WTC11 (cell line): Measurements from ENCODE around the gene MARCHF10. TPM values are rescaled to one million over a fixed set of nuclear protein-coding genes. Genes with fewer than 3 reads are reported as not detected.

Experiments
- ATAC-seq: fragments of 200-7000 bp; cut with Tn5 transposase; 2 replicates; pipeline ENCODE4 v1.10.0; 2021; ENCODE audit warnings: mild to moderate bottlenecking, moderate library complexity
- CTCF ChIA-PET: fragments of 300-600 bp; sonication (Branson Sonifier 250); formaldehyde crosslinking; loops from one replicate; lab custom pipeline; 2021; ENCODE audit warnings: antibody characterized with exemption; lab: Charles Lee
- POLR2A ChIA-PET: fragments of 350-600 bp; sonication (Branson Sonifier 250); formaldehyde crosslinking; loops from one replicate; lab custom pipeline; 2021; ENCODE audit warnings: antibody characterized with exemption; lab: Charles Lee
- DNase-seq: peaks from one replicate; pipeline ENCODE4 v3.0.0; 2021; ENCODE audit warnings: low spot score
- H3K27ac Mint-ChIP-seq: 2 replicates; pipeline ENCODE4 v1.8.0; 2021; ENCODE audit warnings: mixed read lengths
- H3K27me3 Mint-ChIP-seq: 2 replicates; pipeline ENCODE4 v1.8.0; 2021; ENCODE audit warnings: low read depth, mild to moderate bottlenecking, moderate library complexity, mixed read lengths
- H3K36me3 Mint-ChIP-seq: 2 replicates; pipeline ENCODE4 v1.8.0; 2021; ENCODE audit warnings: mixed read lengths
- H3K4me1 Mint-ChIP-seq: 2 replicates; pipeline ENCODE4 v1.8.0; 2022; ENCODE audit warnings: mixed read lengths
- H3K4me3 Mint-ChIP-seq: 2 replicates; pipeline ENCODE4 v1.8.0; 2021; ENCODE audit warnings: mild to moderate bottlenecking, moderate library complexity, mixed read lengths
- H3K9me3 Mint-ChIP-seq: 2 replicates; pipeline ENCODE4 v1.8.0; 2021; ENCODE audit warnings: mixed read lengths
- ARID4B ChIP-seq: sonication (generic); formaldehyde crosslinking; IDR thresholded peaks from 2 replicates; pipeline ENCODE4 v1.8.0; 2023; ENCODE audit warnings: missing genetic modification reagents, mild to moderate bottlenecking, borderline replicate concordance
- ATF1 ChIP-seq: sonication (generic); formaldehyde crosslinking; IDR thresholded peaks from 2 replicates; pipeline ENCODE4 v1.8.1; 2023; ENCODE audit warnings: mild to moderate bottlenecking, moderate library complexity, missing genetic modification reagents
- CREB1 ChIP-seq: sonication (generic); formaldehyde crosslinking; IDR thresholded peaks from 2 replicates; pipeline ENCODE4 v1.8.0; 2023; ENCODE audit warnings: mild to moderate bottlenecking, missing genetic modification reagents
- IRF1 ChIP-seq: sonication (generic); formaldehyde crosslinking; IDR thresholded peaks from 2 replicates; pipeline ENCODE4 v1.8.0; 2023; ENCODE audit warnings: missing genetic modification reagents
- MYBL2 ChIP-seq: sonication (generic); formaldehyde crosslinking; IDR thresholded peaks from 2 replicates; pipeline ENCODE4 v1.8.1; 2023; ENCODE audit warnings: mild to moderate bottlenecking, moderate library complexity, missing genetic modification reagents
- NR2C2 ChIP-seq: sonication (generic); formaldehyde crosslinking; IDR thresholded peaks from 2 replicates; pipeline ENCODE4 v1.8.0; 2022; ENCODE audit warnings: mild to moderate bottlenecking, missing genetic modification reagents
- PRRX2 ChIP-seq: fragments of 250-450 bp; sonication (Bioruptor Pico); IDR thresholded peaks from 2 replicates; pipeline ENCODE4 v1.8.0; 2021; ENCODE audit warnings: mild to moderate bottlenecking
- RORB ChIP-seq: fragments of 250-450 bp; sonication (Bioruptor Pico); IDR thresholded peaks from 2 replicates; pipeline ENCODE4 v1.9.0; 2021; ENCODE audit warnings: mild to moderate bottlenecking
- SMAD4 ChIP-seq: sonication (generic); formaldehyde crosslinking; IDR thresholded peaks from 2 replicates; pipeline ENCODE4 v1.8.0; 2022; ENCODE audit warnings: mild to moderate bottlenecking, missing genetic modification reagents
- SP1 ChIP-seq: sonication (generic); formaldehyde crosslinking; conservative IDR thresholded peaks from 2 replicates; pipeline ENCODE4 v1.8.1; 2022; ENCODE audit warnings: missing genetic modification reagents
- ZBTB21 ChIP-seq: sonication (generic); formaldehyde crosslinking; IDR thresholded peaks from 2 replicates; pipeline ENCODE4 v1.8.1; 2023; ENCODE audit warnings: mild to moderate bottlenecking, missing genetic modification reagents, borderline replicate concordance
- ZNF263 ChIP-seq: sonication (generic); formaldehyde crosslinking; IDR thresholded peaks from 2 replicates; pipeline ENCODE4 v1.8.1; 2022; ENCODE audit warnings: low read depth, mild to moderate bottlenecking, moderate library complexity, missing genetic modification reagents
- total RNA-seq: library from RNA; stranded (reverse); gene quantifications from 3 replicates; pipeline ENCODE4 v1.2.3, GENCODE V29; 2021
- TF ChIP-seq, protein P1 (sequence below): sonication (generic); formaldehyde crosslinking; IDR thresholded peaks from 2 replicates; pipeline ENCODE4 v1.8.0; 2022; ENCODE audit warnings: mild to moderate bottlenecking, missing genetic modification reagents
- TF ChIP-seq, protein P2 (sequence below): sonication (generic); formaldehyde crosslinking; IDR thresholded peaks from 2 replicates; pipeline ENCODE4 v1.8.0; 2022; ENCODE audit warnings: mild to moderate bottlenecking, missing genetic modification reagents
- TF ChIP-seq, protein P3 (sequence below): fragments of 250-450 bp; sonication (Bioruptor Pico); IDR thresholded peaks from 2 replicates; pipeline ENCODE4 v1.9.0; 2021; ENCODE audit warnings: mild to moderate bottlenecking
- TF ChIP-seq, protein P4 (sequence below): fragments of 200-600 bp; IDR thresholded peaks from 2 replicates; pipeline ENCODE4 v1.8.0; 2022; ENCODE audit warnings: antibody characterized with exemption
- TF ChIP-seq, protein P5 (sequence below): sonication (generic); formaldehyde crosslinking; IDR thresholded peaks from 2 replicates; pipeline ENCODE4 v1.8.1; 2022; ENCODE audit warnings: missing genetic modification reagents, borderline replicate concordance
- TF ChIP-seq, protein P6 (sequence below): sonication (generic); formaldehyde crosslinking; IDR thresholded peaks from 2 replicates; pipeline ENCODE4 v1.8.1; 2022; ENCODE audit warnings: low read depth, missing genetic modification reagents, borderline replicate concordance

The MARCHF10 gene
- total RNA-seq, 1 experiment from 2014 or later = 1.0 TPM

GRCh38 chr17:62840871-62841270 is 32.8 kb upstream of the MARCHF10 start:
- H3K4me3 Mint-ChIP-seq = no peak overlapping the region
- H3K27me3 Mint-ChIP-seq = no peaks in the 10 kb centered on the region
- ATAC-seq (no peak), DNase-seq (no peak)
- no peak for TF ChIP-seq ATF1 (CRISPR knock-in tag)
- TF ChIP-seq, protein P1, sequence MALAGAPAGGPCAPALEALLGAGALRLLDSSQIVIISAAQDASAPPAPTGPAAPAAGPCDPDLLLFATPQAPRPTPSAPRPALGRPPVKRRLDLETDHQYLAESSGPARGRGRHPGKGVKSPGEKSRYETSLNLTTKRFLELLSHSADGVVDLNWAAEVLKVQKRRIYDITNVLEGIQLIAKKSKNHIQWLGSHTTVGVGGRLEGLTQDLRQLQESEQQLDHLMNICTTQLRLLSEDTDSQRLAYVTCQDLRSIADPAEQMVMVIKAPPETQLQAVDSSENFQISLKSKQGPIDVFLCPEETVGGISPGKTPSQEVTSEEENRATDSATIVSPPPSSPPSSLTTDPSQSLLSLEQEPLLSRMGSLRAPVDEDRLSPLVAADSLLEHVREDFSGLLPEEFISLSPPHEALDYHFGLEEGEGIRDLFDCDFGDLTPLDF = no peak
- no peak for TF ChIP-seq NR2C2 (CRISPR knock-in tag)
- no peak for TF ChIP-seq IRF1 (CRISPR knock-in tag)
- TF ChIP-seq ARID4B (CRISPR knock-in tag) = no peak
- TF ChIP-seq, protein P2, sequence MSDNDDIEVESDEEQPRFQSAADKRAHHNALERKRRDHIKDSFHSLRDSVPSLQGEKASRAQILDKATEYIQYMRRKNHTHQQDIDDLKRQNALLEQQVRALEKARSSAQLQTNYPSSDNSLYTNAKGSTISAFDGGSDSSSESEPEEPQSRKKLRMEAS (CRISPR knock-in tag) = no peak
- no peak for TF ChIP-seq SMAD4 (CRISPR knock-in tag)
- no peak for TF ChIP-seq ZBTB21
- no peak for TF ChIP-seq SP1 (CRISPR knock-in tag)
- no peak for TF ChIP-seq CREB1 (CRISPR knock-in tag)
- TF ChIP-seq, protein P3, sequence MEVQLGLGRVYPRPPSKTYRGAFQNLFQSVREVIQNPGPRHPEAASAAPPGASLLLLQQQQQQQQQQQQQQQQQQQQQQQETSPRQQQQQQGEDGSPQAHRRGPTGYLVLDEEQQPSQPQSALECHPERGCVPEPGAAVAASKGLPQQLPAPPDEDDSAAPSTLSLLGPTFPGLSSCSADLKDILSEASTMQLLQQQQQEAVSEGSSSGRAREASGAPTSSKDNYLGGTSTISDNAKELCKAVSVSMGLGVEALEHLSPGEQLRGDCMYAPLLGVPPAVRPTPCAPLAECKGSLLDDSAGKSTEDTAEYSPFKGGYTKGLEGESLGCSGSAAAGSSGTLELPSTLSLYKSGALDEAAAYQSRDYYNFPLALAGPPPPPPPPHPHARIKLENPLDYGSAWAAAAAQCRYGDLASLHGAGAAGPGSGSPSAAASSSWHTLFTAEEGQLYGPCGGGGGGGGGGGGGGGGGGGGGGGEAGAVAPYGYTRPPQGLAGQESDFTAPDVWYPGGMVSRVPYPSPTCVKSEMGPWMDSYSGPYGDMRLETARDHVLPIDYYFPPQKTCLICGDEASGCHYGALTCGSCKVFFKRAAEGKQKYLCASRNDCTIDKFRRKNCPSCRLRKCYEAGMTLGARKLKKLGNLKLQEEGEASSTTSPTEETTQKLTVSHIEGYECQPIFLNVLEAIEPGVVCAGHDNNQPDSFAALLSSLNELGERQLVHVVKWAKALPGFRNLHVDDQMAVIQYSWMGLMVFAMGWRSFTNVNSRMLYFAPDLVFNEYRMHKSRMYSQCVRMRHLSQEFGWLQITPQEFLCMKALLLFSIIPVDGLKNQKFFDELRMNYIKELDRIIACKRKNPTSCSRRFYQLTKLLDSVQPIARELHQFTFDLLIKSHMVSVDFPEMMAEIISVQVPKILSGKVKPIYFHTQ = no peak
- TF ChIP-seq, protein P4, sequence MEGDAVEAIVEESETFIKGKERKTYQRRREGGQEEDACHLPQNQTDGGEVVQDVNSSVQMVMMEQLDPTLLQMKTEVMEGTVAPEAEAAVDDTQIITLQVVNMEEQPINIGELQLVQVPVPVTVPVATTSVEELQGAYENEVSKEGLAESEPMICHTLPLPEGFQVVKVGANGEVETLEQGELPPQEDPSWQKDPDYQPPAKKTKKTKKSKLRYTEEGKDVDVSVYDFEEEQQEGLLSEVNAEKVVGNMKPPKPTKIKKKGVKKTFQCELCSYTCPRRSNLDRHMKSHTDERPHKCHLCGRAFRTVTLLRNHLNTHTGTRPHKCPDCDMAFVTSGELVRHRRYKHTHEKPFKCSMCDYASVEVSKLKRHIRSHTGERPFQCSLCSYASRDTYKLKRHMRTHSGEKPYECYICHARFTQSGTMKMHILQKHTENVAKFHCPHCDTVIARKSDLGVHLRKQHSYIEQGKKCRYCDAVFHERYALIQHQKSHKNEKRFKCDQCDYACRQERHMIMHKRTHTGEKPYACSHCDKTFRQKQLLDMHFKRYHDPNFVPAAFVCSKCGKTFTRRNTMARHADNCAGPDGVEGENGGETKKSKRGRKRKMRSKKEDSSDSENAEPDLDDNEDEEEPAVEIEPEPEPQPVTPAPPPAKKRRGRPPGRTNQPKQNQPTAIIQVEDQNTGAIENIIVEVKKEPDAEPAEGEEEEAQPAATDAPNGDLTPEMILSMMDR = no peak
- TF ChIP-seq MYBL2 = no peak
- TF ChIP-seq ZNF263 (CRISPR knock-in tag) = no peak
- TF ChIP-seq RORB (CRISPR knock-in tag) = no peak
- TF ChIP-seq, protein P5, sequence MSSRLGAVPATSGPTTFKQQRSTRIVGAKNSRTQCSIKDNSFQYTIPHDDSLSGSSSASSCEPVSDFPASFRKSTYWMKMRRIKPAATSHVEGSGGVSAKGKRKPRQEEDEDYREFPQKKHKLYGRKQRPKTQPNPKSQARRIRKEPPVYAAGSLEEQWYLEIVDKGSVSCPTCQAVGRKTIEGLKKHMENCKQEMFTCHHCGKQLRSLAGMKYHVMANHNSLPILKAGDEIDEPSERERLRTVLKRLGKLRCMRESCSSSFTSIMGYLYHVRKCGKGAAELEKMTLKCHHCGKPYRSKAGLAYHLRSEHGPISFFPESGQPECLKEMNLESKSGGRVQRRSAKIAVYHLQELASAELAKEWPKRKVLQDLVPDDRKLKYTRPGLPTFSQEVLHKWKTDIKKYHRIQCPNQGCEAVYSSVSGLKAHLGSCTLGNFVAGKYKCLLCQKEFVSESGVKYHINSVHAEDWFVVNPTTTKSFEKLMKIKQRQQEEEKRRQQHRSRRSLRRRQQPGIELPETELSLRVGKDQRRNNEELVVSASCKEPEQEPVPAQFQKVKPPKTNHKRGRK (CRISPR knock-in tag) = no peak
- TF ChIP-seq, protein P6, sequence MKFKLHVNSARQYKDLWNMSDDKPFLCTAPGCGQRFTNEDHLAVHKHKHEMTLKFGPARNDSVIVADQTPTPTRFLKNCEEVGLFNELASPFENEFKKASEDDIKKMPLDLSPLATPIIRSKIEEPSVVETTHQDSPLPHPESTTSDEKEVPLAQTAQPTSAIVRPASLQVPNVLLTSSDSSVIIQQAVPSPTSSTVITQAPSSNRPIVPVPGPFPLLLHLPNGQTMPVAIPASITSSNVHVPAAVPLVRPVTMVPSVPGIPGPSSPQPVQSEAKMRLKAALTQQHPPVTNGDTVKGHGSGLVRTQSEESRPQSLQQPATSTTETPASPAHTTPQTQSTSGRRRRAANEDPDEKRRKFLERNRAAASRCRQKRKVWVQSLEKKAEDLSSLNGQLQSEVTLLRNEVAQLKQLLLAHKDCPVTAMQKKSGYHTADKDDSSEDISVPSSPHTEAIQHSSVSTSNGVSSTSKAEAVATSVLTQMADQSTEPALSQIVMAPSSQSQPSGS (CRISPR knock-in tag) = no peak
- TF ChIP-seq PRRX2 (CRISPR knock-in tag) = no peak
- no peaks in the 10 kb centered on the region for H3K36me3 Mint-ChIP-seq
- no peak overlapping the region for H3K27ac Mint-ChIP-seq
- H3K9me3 Mint-ChIP-seq = peaks cover 20% of the 10 kb centered on the region
- ChIA-PET CTCF (no interaction called here), POLR2A (no interaction called here)
- no peaks in the 10 kb centered on the region for H3K4me1 Mint-ChIP-seq
